ENCODE results near the gene GGCT. TPM values are rescaled to one million over a fixed set of nuclear protein-coding genes. Genes with fewer than 3 reads are reported as not detected.
"Not testable (repeated sequence)": the region's sequence is repeated elsewhere in the genome, so short reads cannot be mapped to it uniquely, and the experiment has no call there.

Gene GGCT
- total RNA-seq, 2 donors from 2014 or later = 11.8 to 24.6 TPM

DNA sequence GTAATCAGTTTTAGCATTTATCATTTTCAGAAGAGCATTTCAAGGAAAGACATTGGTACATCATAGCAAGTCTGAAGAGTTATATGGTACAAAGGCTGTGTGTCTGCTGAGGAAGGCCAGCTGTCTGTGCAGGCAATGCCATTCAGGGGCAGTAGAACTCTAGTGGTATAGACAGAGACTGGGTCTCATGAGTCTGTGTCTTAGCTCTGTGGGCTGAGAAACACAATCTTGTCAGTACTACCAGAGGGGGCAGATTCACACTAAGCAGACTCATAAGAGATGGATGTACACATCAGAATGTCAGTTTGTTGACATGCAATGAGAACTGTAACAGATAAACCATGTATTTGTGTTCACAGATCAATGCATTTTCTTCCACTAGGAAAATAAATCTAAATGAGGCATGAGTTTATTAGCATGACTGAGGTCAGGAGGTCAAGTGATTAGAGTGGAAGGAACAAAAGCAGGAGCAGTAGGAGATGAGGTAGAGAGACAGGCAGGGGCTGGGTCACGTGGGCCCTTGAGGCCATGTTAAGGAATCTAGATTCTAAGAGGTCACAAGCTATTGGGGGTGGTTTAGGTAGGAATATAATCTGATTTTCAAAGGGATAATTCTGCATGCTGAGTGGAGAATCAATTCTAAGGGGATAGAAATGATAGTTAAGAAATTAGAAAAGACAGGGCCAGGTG is 7.5 kb upstream of the GGCT start:
- H3K4me3 ChIP-seq = no peak overlapping the region
- H3K36me3 ChIP-seq = no peaks in the 10 kb centered on the region
- H3K27me3 ChIP-seq (replicated peaks; ENCODE audit: insufficient read depth) = no peaks in the 10 kb centered on the region
- no peaks in the 10 kb centered on the region for H3K9me3 ChIP-seq
- DNase-seq (ENCODE audit: low spot score) (no peak), ATAC-seq (ENCODE audit: insufficient number of reproducible peaks, low FRiP score, low read depth) (no peak)
- no peaks in the 10 kb centered on the region for H3K4me1 ChIP-seq (ENCODE audit: control insufficient read depth in 1 of 2, low read depth in 2 of 2)
- TF ChIP-seq, protein P1, sequence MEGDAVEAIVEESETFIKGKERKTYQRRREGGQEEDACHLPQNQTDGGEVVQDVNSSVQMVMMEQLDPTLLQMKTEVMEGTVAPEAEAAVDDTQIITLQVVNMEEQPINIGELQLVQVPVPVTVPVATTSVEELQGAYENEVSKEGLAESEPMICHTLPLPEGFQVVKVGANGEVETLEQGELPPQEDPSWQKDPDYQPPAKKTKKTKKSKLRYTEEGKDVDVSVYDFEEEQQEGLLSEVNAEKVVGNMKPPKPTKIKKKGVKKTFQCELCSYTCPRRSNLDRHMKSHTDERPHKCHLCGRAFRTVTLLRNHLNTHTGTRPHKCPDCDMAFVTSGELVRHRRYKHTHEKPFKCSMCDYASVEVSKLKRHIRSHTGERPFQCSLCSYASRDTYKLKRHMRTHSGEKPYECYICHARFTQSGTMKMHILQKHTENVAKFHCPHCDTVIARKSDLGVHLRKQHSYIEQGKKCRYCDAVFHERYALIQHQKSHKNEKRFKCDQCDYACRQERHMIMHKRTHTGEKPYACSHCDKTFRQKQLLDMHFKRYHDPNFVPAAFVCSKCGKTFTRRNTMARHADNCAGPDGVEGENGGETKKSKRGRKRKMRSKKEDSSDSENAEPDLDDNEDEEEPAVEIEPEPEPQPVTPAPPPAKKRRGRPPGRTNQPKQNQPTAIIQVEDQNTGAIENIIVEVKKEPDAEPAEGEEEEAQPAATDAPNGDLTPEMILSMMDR (IDR thresholded peaks at IDR 0.05) = no peak
- no peak overlapping the region for H3K27ac ChIP-seq

DNA sequence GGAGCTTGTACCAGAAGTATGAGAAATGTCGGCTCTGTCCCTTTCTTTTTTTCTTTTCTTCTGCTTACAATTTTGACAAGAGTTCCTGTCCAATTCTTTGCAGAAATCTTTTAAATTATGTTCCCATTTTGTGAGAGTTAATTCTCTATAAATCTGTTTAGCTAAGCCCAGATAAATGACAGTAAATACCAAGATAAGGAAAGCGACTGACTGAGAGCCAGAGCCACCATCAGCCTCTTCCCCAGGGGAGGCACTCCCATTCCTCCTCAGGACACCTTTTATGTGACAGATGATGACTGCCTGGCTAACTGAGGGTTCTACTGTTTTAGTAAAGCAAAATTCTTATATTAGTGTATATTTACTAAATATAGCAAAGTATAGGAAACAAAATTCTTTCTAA is 6.9 kb upstream of the GGCT start:
- H3K9me3 ChIP-seq = no peaks in the 10 kb centered on the region
- DNase-seq (ENCODE audit: low spot score) = no peak
- no peak for ATAC-seq (ENCODE audit: insufficient number of reproducible peaks, low FRiP score, low read depth)
- H3K4me3 ChIP-seq = no peak overlapping the region
- TF ChIP-seq, protein P1 (IDR thresholded peaks at IDR 0.05) = no peak
- no peaks in the 10 kb centered on the region for H3K27me3 ChIP-seq (replicated peaks; ENCODE audit: insufficient read depth)
- no peaks in the 10 kb centered on the region for H3K4me1 ChIP-seq (ENCODE audit: control insufficient read depth in 1 of 2, low read depth in 2 of 2)
- H3K36me3 ChIP-seq = no peaks in the 10 kb centered on the region
- H3K27ac ChIP-seq = no peak overlapping the region

DNA sequence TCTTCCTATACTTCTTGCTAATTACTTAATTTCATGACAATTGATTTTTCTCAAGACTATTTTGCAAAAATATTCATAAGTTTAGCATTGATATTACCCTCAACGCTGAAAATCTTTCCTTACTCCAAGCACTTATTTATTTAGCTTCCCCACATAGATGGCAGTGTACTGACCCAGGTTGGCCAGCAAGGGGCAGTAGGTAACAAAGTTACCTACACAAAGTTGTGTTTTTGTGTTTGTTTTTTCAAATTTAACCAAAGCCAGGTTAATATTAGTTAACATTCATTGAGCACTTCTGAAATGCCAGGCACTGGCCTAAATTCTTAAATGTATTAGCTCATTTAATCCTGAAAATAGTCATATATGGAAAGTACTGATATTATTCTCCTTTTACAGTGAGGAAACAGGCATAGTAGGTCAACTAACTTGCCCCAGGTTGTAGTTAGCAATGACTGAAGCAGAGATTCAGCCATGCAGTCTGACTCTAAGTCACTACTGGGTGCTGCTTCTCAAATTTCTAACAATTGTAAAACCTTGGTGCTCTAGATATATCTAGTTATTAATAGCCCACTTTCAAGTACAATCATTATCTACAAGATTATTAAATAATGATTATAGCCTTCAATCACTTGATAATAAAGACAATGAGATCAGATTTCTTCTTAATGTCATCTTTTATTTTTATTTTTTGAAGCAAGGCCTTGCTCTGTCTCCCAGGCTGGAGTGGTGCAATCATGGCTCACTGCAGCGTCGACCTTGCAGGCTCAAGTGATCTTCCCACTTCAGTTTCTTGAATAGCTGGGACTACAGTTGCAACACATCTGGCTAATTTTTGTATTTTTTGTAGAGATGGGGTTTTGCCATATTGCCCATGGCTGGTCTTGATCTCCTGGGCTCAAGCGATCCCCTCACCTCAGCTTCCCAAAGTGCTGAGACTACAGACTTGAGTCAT is 5.8 kb upstream of the GGCT start:
- peaks cover 0 to 5% of the 10 kb centered on the region in 2 donors for H3K4me1 ChIP-seq (ENCODE audit: control insufficient read depth in 1 of 2, low read depth in 2 of 2)
- TF ChIP-seq, protein P1 (IDR thresholded peaks at IDR 0.05) = peak; percentile 67
- no peak overlapping the region for H3K4me3 ChIP-seq
- DNase-seq (ENCODE audit: low spot score) = no peak
- no peak overlapping the region for H3K27ac ChIP-seq
- ATAC-seq (ENCODE audit: insufficient number of reproducible peaks, low FRiP score, low read depth) = no peak
- no peaks in the 10 kb centered on the region for H3K9me3 ChIP-seq
- H3K27me3 ChIP-seq (replicated peaks; ENCODE audit: insufficient read depth) = no peaks in the 10 kb centered on the region
- no peaks in the 10 kb centered on the region for H3K36me3 ChIP-seq

DNA sequence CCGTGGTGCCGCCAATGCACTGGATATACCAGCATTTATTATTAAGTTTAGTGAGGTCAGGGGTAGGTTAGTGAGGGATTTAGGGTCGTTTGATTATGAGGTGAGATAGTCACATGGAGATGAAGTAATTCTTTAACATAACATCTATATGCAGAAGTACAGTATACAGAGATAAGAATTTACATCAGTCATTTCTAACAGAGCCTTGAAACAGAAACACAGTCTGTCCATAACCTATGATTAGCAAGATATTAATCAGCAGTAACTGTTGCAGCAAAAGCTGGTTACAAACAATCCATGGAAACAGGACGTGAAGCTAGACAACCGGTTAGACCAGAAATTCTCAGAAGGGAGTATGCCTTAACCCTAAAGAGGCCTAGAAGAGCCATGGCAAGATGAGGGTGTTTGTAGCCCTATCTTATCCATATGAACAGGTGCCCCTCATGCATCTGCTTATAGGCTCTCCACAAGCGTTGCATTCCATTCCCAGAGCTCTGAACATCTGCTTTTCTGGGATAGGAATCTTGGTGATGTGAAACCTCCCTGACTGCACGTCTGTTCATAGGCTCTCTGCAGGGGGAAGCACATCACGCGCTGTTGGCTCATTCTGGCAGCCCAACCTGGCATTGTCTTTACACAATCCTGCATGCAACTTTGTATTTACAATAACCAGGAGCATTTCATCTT is 4.7 kb upstream of the GGCT start:
- ATAC-seq (ENCODE audit: insufficient number of reproducible peaks, low FRiP score, low read depth); H3K27ac ChIP-seq; DNase-seq (ENCODE audit: low spot score); H3K9me3 ChIP-seq; H3K27me3 ChIP-seq (replicated peaks; ENCODE audit: insufficient read depth); H3K4me3 ChIP-seq; H3K4me1 ChIP-seq (ENCODE audit: control insufficient read depth in 1 of 2, low read depth in 2 of 2); H3K36me3 ChIP-seq: not testable (repeated sequence)

DNA sequence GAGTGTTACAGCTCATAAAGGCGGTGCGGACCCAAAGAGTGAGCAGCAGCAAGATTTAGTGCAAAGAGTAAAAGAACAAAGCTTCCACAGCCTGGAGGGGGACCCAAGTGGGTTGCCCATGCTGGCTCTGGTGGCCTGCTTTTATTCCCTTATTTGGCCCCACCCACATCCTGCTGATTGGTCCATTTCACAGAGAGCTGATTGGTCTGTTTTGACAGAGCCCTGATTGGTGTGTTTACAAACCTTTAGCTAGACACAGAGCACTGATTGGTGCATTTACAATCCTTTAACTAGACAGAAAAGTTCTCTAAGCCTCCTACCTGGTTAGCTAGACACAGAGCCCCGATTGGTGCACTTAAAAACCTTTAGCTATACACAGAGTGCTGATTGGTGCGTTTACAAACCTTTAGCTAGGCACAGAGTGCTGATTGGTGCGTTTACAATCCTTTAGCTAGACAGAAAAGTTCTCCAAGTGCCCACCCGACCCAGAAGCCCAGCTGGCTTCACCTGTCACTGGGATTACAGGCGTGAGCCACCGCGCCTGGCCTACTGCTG is 2.8 kb upstream of the GGCT start:
- H3K27me3 ChIP-seq (replicated peaks; ENCODE audit: insufficient read depth); H3K4me3 ChIP-seq; ATAC-seq (ENCODE audit: insufficient number of reproducible peaks, low FRiP score, low read depth); H3K36me3 ChIP-seq; DNase-seq (ENCODE audit: low spot score); H3K27ac ChIP-seq; H3K9me3 ChIP-seq: not testable (repeated sequence)
- H3K4me1 ChIP-seq (ENCODE audit: control insufficient read depth in 1 of 2, low read depth in 2 of 2) = peaks cover 10 to 24% of the 10 kb centered on the region in 2 donors
